HG02885 (cell line): ENCODE results near the gene DEPDC1.
"Not testable (repeated sequence)": the region's sequence is repeated elsewhere in the genome, so short reads cannot be mapped to it uniquely, and the experiment has no call there.

Source experiments
- ATAC-seq: cut with Tn5 transposase; IDR thresholded peaks from one replicate; pipeline ENCODE4 v1.9.1; 2021; ENCODE audit warnings: mild to moderate bottlenecking; ENCODE audit not compliant: unreplicated experiment, poor library complexity

DEPDC1 gene

GRCh38 chr1:68496680-68497357 is at the start of gene DEPDC1:
Gene DEPDC1, minus strand, starts transcription at chr1:68497082. Its CDS starts 83 bp downstream, at chr1:68496999.
- ATAC-seq = peak; percentile 93

GRCh38 chr1:68544651-68545050 is 47.8 kb upstream of the DEPDC1 start:
- ATAC-seq = no peak

GRCh38 chr1:68542586-68542985 is 45.7 kb upstream of the DEPDC1 start:
- ATAC-seq = no peak

- ATAC-seq = no peak
Observed at GRCh38 chr1:68538941-68539340, 42.1 kb upstream of the DEPDC1 start.

GRCh38 chr1:68528243-68528642 is 31.4 kb upstream of the DEPDC1 start:
- no peak for ATAC-seq

- ATAC-seq = no peak
Observed at GRCh38 chr1:68525781-68526180, 28.9 kb upstream of the DEPDC1 start.

- ATAC-seq = no peak
Observed at GRCh38 chr1:68521286-68521685, 24.4 kb upstream of the DEPDC1 start.

GRCh38 chr1:68516066-68516465 is 19.2 kb upstream of the DEPDC1 start:
- no peak for ATAC-seq

GRCh38 chr1:68511254-68511653 is 14.4 kb upstream of the DEPDC1 start:
- ATAC-seq = no peak

- no peak for ATAC-seq
Observed at GRCh38 chr1:68506386-68506785, 9.5 kb upstream of the DEPDC1 start.

- no peak for ATAC-seq
Observed at GRCh38 chr1:68503085-68503484, 6.2 kb upstream of the DEPDC1 start.

- ATAC-seq = peak; percentile 21
Observed at GRCh38 chr1:68497358-68497698, 446 bp upstream of the DEPDC1 start.

- peak; percentile 31 for ATAC-seq
Observed at GRCh38 chr1:68495968-68496679, 758 bp downstream of the DEPDC1 start.

- peak; percentile 0 for ATAC-seq
Observed at GRCh38 chr1:68495532-68495931, 1.4 kb downstream of the DEPDC1 start.

GRCh38 chr1:68493193-68493592 is 3.7 kb downstream of the DEPDC1 start:
- ATAC-seq = no peak

GRCh38 chr1:68492255-68492654 is 4.6 kb downstream of the DEPDC1 start:
- ATAC-seq = not testable (repeated sequence)

GRCh38 chr1:68490046-68490651 is 6.7 kb downstream of the DEPDC1 start:
- ATAC-seq = no peak

GRCh38 chr1:68485431-68486022 is 11.4 kb downstream of the DEPDC1 start:
- no peak for ATAC-seq

- ATAC-seq = no peak
Observed at GRCh38 chr1:68484618-68485017, 12.3 kb downstream of the DEPDC1 start.

GRCh38 chr1:68481041-68481440 is 15.8 kb downstream of the DEPDC1 start:
- ATAC-seq = no peak

GRCh38 chr1:68479501-68479900 is 17.4 kb downstream of the DEPDC1 start:
- no peak for ATAC-seq
